HG02623 (cell line): ENCODE results near the gene CD28.
A peak's percentile ranks its signal among the peaks of the same experiment; 100 is the strongest.
"Not testable (repeated sequence)": the region's sequence is repeated elsewhere in the genome, so short reads cannot be mapped to it uniquely, and the experiment has no call there.

Experiments used
- ATAC-seq: cut with Tn5 transposase; IDR thresholded peaks from one replicate; pipeline ENCODE4 v1.9.1; 2021; ENCODE audit warnings: moderate library complexity; ENCODE audit not compliant: unreplicated experiment

Gene CD28

DNA sequence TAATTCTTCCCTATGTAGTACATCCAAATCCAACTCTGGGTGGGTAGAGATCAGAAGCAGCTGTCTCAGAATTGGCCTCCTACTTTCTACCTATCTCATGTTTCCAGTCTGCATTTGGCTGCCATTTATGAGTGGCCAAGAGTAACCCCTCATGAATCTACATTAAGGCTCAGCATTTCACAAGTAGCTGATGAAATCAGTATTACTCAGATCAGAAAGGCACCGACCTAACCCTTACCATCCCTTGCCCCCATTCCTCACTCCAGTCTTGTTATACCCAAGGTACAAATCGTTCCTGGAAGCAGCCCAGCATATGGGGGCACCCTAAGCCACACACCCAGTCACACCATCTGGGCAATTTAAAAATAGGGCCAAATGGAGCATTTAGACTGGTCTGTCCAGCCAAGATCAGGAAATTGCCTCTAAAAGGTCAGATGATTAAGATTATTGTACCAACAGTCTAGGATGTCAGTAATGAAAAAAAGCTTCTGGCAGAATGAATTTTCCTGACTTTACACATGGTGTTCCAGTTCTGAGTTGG, 37.1 kb downstream of the CD28 start:
- no peak for ATAC-seq

DNA sequence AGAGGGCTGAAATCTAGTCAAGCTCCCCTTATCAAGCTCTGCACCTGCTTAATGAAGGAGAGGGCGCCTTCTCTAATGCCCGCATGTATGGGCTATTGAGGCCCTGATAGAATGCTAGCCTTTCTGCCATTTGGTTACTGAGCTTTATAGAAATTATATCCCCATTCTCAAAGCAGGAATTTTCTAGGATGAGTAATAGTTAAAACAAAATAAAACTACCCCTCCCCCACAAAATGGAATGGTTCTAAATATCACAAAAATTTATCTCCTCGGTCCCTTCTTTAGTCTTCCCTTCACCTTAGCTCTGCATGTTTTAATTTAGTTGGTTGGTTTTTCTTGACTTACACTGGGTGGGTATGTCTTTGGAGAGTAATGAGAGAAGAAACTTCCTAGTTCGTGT, 37.7 kb downstream of the CD28 start:
- no peak for ATAC-seq

GRCh38 chr2:203745267-203745666, 38.8 kb downstream of the CD28 start:
- ATAC-seq, result no peak

GRCh38 chr2:203748331-203749126, 42.1 kb downstream of the CD28 start:
- ATAC-seq, result no peak

GRCh38 chr2:203750346-203751068, 44.1 kb downstream of the CD28 start:
- no peak for ATAC-seq

DNA sequence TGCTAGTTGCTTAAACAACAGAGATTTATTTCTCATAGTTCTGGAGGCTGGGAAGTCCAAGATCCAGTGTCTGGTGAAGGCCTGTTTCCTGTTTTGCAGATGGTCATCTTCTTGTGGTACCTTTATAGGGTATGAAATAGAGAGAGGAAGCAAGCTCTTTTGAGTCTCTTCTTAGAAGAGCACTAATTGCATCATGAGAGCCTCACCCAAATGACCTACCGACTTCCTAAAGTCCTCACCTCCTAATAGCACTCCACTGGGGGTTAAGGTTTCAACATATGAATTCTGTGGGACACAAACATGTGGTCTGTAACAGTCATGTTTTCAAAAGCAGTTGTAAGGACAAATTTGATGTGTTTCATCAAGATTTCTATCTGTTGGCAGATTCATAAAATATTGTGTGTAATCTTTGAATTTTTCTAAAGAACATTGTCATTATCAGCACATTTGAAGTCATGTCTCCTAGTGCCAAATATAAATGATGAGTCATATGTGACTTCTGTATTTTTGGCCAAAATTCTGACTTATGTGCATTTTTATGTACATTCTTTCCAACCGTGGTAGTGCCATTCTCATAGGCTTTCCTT, 45.3 kb downstream of the CD28 start:
- ATAC-seq, result no peak

DNA sequence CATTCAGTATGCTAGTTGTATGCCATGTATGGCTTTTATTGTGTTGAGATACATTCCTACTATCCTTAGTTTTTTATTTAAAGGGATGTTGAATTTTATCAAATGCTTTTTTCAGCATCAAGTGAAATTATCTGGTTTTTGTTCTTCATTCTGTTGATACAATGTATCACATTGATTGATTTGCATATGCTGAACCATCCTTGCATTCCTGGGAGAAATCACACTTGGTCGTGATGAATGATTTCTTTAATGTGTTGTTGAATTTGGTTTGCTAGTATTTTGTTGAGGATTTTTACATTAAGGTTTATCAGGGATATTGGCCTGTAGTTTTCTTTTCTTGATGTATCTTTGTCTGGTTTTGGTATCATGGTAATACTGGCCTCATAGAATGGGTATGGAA, 49.7 kb downstream of the CD28 start:
- no peak for ATAC-seq

DNA sequence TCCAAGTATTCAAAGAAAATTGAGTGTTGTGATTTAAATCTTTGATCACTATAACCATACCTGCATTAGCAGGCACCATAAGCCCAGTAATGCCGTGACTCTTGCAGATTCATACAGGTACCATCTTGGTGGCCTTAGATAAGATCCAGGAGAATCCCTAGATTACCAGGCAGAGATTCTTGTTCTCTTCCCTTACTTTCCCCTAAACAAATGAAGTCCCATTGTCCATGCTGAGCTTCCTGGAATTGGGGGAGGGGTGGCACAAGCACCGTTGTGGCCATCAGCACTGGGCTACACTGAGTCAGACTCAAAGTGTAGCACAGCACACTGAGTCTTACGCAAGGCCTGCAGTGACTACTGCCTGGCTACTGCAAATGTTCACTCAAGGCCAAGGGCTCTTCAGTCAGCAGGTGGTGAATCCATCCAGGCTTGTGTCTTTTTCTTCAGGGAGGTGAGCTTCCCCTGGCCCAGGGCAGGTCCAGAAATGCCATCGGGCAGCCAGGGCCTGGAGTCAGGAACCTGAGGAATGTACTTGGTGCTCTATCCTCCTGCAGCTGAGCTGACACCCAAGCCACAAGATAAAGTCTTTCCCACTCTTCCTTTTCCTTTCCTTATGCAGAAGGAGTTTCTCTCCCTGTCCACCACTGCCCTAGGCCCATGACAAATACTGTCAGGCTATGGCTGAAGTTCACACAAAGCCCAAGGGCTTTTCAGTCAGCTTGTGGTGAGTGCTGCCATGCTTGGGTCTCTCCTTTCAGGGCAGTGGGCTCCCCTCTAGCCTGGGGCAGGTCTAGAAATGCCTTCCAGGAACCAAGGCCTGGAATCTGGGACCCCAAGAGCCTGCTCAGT, 52.6 kb downstream of the CD28 start:
- no peak for ATAC-seq

DNA sequence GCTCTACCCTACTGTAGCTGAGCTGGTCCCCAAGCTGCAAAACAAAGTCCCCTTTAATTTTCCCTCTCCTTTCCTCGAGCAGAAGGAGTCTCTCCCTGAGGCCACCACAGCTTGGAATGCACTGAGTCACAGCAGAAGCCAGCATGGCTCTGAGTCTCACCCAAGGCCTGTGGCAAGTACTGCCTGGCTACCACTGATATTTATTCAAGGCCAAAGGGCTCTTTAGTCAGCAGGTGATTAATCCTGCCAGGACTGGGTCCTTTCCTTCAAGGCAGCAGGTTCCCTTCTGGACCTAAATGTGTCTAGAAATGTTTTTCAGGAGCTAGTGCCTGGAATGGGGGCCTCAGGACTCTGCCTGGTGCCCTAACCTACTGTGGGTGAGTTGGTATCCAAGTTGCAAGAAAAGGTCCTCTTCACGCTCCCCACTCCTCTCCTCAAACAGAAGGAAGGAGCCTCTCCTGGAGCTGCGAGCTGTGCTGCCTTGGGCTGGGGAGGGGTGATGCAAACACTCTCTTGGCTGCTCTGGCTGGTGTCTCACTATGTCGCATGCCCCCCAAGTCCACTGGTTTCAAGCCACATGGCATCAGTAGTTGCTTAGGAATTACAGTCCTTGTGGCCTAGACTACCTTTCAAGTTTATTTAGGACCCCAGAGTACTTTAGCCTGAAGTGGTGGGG, 53.4 kb downstream of the CD28 start:
- no peak for ATAC-seq

DNA sequence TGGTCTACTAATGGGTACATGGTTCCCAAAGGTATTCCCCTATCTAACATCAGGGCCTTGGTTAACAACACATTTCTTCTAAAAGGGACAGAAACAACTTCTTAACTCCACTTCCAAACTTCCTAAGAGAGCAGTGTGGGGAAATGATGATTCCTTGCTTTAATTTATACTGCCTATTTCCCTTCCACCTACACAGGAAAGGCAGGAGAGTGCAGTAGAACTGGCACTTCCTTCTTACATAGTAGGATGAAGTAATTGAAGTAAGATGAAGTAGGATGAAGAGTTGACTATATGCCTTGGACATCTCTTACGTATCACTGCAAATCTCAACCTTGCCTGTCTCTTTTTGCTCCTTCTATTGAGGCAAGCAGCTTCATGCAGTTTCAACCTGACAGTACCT, 54.7 kb downstream of the CD28 start:
- no peak for ATAC-seq

GRCh38 chr2:203763241-203763937, 57.0 kb downstream of the CD28 start:
- no peak for ATAC-seq

DNA sequence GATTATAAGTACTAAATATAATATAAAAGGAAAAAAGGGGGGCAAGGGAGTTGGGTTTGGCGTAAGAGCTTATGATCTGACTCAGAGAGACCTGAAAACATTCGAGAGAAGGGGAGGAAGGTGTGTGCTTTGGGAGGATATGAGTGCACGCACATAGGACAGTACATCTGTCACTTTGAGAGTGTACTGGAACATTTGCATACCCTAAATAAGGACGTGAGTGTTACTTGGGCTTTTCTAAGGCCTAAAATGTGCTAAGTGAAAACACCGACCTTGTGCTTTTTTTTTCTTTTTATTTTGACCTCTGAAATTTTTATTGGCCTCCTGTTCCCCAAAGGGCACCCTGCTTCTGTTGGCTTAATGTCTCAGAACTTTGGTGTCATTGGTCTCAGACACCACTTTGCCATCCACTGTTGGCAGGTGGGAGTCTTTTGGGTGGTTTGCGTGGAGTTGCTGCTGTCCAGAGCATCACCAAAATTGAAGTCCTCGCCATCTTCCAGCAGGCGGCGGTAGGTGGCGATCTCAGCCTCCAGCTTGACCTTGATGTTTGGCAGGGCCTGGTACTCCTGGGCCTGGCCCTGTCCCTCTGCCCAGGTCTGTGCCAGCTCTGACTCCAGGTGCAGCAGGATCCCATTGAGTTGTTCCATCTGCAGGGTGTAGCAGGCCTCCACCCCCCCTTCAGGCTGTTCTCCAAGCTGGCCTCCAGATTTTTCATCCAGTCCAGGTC, 57.7 kb downstream of the CD28 start:
- ATAC-seq, result peak; percentile 53

GRCh38 chr2:203772456-203773165, 66.2 kb downstream of the CD28 start:
- no peak for ATAC-seq

- no peak for ATAC-seq
These were observed 68.3 kb downstream of the CD28 start for GRCh38 chr2:203774760-203775159.

GRCh38 chr2:203775684-203776083, 69.2 kb downstream of the CD28 start:
- no peak for ATAC-seq

GRCh38 chr2:203777030-203777429, 70.6 kb downstream of the CD28 start:
- ATAC-seq, result no peak

- ATAC-seq, result not testable (repeated sequence)
These were observed 73.1 kb downstream of the CD28 start for GRCh38 chr2:203779477-203780073.

DNA sequence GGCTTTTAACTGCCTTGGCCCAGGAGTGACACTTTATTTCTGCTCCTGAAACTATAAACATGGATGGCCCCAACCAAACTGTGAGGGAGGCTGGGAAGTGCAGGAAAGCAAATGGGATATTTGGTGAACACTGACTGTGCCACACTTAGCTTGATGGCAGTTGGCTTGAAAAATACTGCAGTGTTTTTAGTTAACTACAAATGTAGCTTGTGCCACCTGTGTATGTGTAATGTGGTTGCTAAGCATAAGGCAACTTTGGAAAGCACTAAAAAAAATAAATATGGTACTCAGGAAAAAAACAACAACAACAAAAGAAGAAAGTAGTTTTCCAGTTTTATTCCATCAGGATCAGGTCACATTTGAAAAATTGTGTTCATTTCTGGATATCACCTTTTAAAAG, 73.8 kb downstream of the CD28 start:
- no peak for ATAC-seq
